ENCODE results near the gene SFSWAP.

Gene SFSWAP

DNA sequence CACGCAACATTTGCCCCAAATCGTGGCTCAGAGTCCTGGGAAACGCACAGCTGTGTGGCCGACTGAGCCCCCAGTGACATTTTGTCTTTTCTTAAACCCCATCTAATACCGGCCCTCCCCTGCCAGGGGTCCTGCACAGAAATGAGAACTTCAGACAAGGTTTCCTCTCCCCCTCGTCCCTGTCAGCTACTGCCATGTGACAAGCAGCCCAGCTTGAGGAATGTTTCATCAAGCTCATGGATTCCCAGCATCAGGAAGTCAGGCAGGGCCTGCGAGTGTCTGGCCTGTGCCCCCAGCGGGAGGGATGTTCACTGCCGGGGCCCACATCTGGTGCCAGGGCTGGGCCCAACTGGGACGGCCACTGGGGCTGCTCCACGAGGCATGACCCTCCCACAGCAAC, 133.2 kb downstream of the SFSWAP start (continued):
- TF ChIP-seq, protein P1, sequence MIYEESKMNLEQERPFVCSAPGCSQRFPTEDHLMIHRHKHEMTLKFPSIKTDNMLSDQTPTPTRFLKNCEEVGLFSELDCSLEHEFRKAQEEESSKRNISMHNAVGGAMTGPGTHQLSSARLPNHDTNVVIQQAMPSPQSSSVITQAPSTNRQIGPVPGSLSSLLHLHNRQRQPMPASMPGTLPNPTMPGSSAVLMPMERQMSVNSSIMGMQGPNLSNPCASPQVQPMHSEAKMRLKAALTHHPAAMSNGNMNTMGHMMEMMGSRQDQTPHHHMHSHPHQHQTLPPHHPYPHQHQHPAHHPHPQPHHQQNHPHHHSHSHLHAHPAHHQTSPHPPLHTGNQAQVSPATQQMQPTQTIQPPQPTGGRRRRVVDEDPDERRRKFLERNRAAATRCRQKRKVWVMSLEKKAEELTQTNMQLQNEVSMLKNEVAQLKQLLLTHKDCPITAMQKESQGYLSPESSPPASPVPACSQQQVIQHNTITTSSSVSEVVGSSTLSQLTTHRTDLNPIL (CRISPR knock-in tag; IDR thresholded peaks at IDR 0.05; ENCODE audit: low read depth) = no peak
- TF ChIP-seq ZFP3 (CRISPR knock-in tag; IDR thresholded peaks at IDR 0.05) (no peak), PPARA (CRISPR knock-in tag; IDR thresholded peaks at IDR 0.05; ENCODE audit: borderline replicate concordance) (no peak), ISL1 (CRISPR knock-in tag; IDR thresholded peaks at IDR 0.05) (no peak)
- TF ChIP-seq, protein P2, sequence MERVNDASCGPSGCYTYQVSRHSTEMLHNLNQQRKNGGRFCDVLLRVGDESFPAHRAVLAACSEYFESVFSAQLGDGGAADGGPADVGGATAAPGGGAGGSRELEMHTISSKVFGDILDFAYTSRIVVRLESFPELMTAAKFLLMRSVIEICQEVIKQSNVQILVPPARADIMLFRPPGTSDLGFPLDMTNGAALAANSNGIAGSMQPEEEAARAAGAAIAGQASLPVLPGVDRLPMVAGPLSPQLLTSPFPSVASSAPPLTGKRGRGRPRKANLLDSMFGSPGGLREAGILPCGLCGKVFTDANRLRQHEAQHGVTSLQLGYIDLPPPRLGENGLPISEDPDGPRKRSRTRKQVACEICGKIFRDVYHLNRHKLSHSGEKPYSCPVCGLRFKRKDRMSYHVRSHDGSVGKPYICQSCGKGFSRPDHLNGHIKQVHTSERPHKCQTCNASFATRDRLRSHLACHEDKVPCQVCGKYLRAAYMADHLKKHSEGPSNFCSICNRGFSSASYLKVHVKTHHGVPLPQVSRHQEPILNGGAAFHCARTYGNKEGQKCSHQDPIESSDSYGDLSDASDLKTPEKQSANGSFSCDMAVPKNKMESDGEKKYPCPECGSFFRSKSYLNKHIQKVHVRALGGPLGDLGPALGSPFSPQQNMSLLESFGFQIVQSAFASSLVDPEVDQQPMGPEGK (CRISPR knock-in tag; IDR thresholded peaks at IDR 0.05; ENCODE audit: borderline replicate concordance) = no peak

DNA sequence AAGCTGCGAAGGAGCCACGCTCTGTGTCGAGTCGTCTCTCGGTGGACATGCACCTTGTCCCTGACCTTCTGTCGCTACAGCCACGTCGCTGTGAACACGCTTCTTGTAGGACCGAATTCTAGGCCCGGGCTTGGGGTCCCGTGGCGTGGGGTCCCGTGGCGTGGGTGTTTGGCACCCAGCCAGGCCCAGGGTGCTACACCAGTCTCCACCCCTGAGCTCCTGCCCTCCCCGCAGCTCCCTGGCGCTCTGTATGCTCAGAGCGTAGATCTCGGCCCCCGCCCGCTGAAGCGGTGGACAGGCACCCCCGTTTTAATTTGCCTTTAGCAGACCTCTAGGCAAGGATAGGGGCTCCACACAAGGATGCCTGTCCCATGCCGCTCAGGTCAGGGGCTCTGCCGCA, 133.8 kb downstream of the SFSWAP start:
- no peak for ATAC-seq
- TF ChIP-seq ISL1 (CRISPR knock-in tag; IDR thresholded peaks at IDR 0.05) (no peak), TCF4 (CRISPR knock-in tag; IDR thresholded peaks at IDR 0.05; ENCODE audit: borderline replicate concordance) (no peak), SNAI2 (CRISPR knock-in tag; IDR thresholded peaks at IDR 0.05) (no peak)
- TF ChIP-seq, protein P1 (CRISPR knock-in tag; IDR thresholded peaks at IDR 0.05; ENCODE audit: low read depth) = no peak
- TF ChIP-seq, protein P2 (CRISPR knock-in tag; IDR thresholded peaks at IDR 0.05; ENCODE audit: borderline replicate concordance) = no peak

DNA sequence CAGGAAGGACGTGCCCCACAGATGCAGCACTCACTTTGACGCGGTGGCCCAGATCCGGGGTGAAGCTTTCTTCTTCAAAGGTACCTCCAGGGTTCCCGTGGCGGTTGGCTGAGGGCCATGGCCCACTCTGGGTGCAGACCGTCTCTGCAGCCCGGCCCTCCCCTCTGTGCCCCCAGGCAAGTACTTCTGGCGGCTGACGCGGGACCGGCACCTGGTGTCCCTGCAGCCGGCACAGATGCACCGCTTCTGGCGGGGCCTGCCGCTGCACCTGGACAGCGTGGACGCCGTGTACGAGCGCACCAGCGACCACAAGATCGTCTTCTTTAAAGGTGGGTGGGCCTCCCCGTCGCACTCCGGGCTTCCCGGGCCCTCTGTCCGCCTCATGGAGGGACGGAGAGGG, 134.2 kb downstream of the SFSWAP start:
- ATAC-seq = no peak
- TF ChIP-seq RARB (CRISPR knock-in tag; IDR thresholded peaks at IDR 0.05) = no peak
- TF ChIP-seq, protein P3, sequence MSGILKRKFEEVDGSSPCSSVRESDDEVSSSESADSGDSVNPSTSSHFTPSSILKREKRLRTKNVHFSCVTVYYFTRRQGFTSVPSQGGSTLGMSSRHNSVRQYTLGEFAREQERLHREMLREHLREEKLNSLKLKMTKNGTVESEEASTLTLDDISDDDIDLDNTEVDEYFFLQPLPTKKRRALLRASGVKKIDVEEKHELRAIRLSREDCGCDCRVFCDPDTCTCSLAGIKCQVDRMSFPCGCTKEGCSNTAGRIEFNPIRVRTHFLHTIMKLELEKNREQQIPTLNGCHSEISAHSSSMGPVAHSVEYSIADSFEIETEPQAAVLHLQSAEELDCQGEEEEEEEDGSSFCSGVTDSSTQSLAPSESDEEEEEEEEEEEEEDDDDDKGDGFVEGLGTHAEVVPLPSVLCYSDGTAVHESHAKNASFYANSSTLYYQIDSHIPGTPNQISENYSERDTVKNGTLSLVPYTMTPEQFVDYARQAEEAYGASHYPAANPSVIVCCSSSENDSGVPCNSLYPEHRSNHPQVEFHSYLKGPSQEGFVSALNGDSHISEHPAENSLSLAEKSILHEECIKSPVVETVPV (CRISPR knock-in tag; IDR thresholded peaks at IDR 0.05) = no peak
- no peak for TF ChIP-seq ZNF565 (CRISPR knock-in tag; conservative IDR thresholded peaks at IDR 0.05; ENCODE audit: low read depth)
- TF ChIP-seq, protein P4, sequence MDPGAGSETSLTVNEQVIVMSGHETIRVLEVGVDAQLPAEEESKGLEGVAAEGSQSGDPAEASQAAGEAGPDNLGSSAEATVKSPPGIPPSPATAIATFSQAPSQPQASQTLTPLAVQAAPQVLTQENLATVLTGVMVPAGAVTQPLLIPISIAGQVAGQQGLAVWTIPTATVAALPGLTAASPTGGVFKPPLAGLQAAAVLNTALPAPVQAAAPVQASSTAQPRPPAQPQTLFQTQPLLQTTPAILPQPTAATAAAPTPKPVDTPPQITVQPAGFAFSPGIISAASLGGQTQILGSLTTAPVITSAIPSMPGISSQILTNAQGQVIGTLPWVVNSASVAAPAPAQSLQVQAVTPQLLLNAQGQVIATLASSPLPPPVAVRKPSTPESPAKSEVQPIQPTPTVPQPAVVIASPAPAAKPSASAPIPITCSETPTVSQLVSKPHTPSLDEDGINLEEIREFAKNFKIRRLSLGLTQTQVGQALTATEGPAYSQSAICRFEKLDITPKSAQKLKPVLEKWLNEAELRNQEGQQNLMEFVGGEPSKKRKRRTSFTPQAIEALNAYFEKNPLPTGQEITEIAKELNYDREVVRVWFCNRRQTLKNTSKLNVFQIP (CRISPR knock-in tag; IDR thresholded peaks at IDR 0.05; ENCODE audit: borderline replicate concordance, low read depth) = no peak
- TF ChIP-seq ESRRG (CRISPR knock-in tag; IDR thresholded peaks at IDR 0.05) = no peak
- no peak for TF ChIP-seq ARNTL (CRISPR knock-in tag; IDR thresholded peaks at IDR 0.05; ENCODE audit: borderline replicate concordance, low read depth)
- no peak for TF ChIP-seq GLIS3 (CRISPR knock-in tag; IDR thresholded peaks at IDR 0.05)
- TF ChIP-seq, protein P2 (CRISPR knock-in tag; IDR thresholded peaks at IDR 0.05; ENCODE audit: borderline replicate concordance) = no peak
- TF ChIP-seq ZNF70 (CRISPR knock-in tag; IDR thresholded peaks at IDR 0.05) = no peak
- no peak for TF ChIP-seq PPARA (CRISPR knock-in tag; IDR thresholded peaks at IDR 0.05; ENCODE audit: borderline replicate concordance)
- TF ChIP-seq ZFP30 (CRISPR knock-in tag; IDR thresholded peaks at IDR 0.05) = no peak
- no peak for TF ChIP-seq ZC3H10 (CRISPR knock-in tag; IDR thresholded peaks at IDR 0.05)
- TF ChIP-seq TOX (CRISPR knock-in tag; IDR thresholded peaks at IDR 0.05; ENCODE audit: borderline replicate concordance) = no peak

Data from SK-N-SH treated with all-trans-retinoic acid at 6 μM for 48 hours (cell line).